ENCODE results near the gene ZDHHC13.

DNA sequence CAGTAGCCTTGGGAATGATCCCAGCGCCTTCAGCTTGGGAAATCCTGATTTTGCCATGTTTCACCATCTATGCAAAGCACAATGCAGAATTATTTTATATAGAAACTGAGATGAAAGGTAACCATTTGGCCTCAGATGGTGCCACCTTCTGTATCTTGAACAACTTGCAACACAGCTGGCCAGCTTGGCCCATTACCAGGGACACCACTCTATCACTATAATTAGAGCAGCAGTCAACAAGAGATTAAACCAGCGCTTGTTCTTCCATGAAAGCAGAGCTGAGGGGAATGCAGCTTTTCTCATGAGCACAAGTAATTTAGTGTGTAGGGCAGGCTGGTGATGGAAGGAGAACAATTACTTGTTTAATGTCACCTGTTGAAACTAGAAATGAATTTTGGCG lies 6.7 kb upstream of the ZDHHC13 start:
- TF ChIP-seq CTCF (IDR thresholded peaks at IDR 0.05; ENCODE audit: insufficient read depth, low read length) (no peak), POLR2AphosphoS5 (IDR thresholded peaks at IDR 0.05; ENCODE audit: low read depth) (no peak)
